ENCODE measurements around the gene PITPNM3. TPM values are rescaled to one million over a fixed set of nuclear protein-coding genes. Genes with fewer than 3 reads are reported as not detected.

Gene PITPNM3
- total RNA-seq, 6 experiments from 2014 or later: 0.94 to 1.1 (median 1.0) TPM

- no peak overlapping the region for H3K27ac Mint-ChIP-seq
- H3K36me3 Mint-ChIP-seq (ENCODE audit: low read depth): no peaks in the 10 kb centered on the region
- no peaks in the 10 kb centered on the region for H3K9me3 Mint-ChIP-seq
- peaks cover 26% of the 10 kb centered on the region for H3K27me3 Mint-ChIP-seq (ENCODE audit: insufficient read depth)
- peak; percentile 58 for DNase-seq
- no peak overlapping the region for H3K4me3 Mint-ChIP-seq
- H3K4me1 Mint-ChIP-seq (ENCODE audit: low read depth): peaks cover 7% of the 10 kb centered on the region
- TF ChIP-seq, protein P1, sequence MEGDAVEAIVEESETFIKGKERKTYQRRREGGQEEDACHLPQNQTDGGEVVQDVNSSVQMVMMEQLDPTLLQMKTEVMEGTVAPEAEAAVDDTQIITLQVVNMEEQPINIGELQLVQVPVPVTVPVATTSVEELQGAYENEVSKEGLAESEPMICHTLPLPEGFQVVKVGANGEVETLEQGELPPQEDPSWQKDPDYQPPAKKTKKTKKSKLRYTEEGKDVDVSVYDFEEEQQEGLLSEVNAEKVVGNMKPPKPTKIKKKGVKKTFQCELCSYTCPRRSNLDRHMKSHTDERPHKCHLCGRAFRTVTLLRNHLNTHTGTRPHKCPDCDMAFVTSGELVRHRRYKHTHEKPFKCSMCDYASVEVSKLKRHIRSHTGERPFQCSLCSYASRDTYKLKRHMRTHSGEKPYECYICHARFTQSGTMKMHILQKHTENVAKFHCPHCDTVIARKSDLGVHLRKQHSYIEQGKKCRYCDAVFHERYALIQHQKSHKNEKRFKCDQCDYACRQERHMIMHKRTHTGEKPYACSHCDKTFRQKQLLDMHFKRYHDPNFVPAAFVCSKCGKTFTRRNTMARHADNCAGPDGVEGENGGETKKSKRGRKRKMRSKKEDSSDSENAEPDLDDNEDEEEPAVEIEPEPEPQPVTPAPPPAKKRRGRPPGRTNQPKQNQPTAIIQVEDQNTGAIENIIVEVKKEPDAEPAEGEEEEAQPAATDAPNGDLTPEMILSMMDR (IDR thresholded peaks at IDR 0.05): peak; percentile 93
Measured at GRCh38 chr17:6421700-6422604, 134.4 kb downstream of the PITPNM3 start.

DNA sequence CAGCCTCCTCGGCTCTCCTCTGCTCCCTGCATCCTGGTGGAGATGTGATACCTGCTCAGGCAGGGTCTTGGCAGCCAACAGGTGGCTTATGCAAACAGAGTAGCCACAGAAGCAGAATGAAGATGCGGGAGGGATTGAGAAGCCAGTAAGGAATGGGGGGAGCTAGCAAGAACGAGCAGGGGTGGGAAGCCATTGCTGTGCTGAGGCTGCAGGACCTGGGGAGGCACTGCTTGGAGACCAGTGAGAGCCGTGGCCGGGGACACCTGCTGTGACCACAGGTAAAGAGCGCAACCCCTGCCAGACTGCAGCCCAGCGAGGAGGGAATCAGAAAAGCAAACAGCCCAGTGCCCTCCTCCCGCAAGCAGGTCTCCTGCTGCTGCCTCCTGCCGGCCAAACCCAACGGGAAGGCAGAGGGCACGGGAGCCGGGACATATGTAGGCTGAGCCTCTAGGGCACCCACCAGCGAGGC lies 136.1 kb downstream of the PITPNM3 start:
- Mint-ChIP-seq H3K4me1 (ENCODE audit: low read depth) (peaks cover 7% of the 10 kb centered on the region), H3K36me3 (ENCODE audit: low read depth) (no peaks in the 10 kb centered on the region), H3K9me3 (no peaks in the 10 kb centered on the region), H3K4me3 (no peak overlapping the region), H3K27ac (no peak overlapping the region), H3K27me3 (ENCODE audit: insufficient read depth) (peaks cover 35% of the 10 kb centered on the region)
- TF ChIP-seq, protein P1 (IDR thresholded peaks at IDR 0.05): peak; percentile 55; the same call in 1 of the 2 replicates
- DNase-seq: no peak

DNA sequence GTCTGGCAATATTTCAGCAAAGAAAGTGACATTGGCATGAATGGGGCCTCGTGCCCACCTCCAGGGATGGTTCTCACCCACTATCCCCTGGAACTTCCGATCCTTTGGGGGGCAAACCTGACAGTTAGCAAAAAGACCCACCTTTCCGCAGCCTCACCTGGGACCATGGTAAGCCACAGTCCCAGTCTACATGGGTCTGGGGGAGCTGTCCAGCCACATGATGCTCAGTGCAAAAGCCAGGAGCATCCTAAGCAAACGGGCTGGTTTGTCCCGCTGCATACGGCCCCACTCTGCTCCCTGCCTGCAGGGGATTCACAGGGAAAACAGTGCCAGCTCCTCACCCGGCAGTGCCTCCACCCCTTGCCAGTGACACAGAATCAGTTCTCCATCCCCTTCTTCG lies 140.7 kb downstream of the PITPNM3 start:
- DNase-seq: no peak
- Mint-ChIP-seq H3K36me3 (ENCODE audit: low read depth) (no peaks in the 10 kb centered on the region), H3K27ac (no peak overlapping the region), H3K4me3 (no peak overlapping the region), H3K27me3 (ENCODE audit: insufficient read depth) (peaks cover 33% of the 10 kb centered on the region), H3K4me1 (ENCODE audit: low read depth) (no peaks in the 10 kb centered on the region), H3K9me3 (no peaks in the 10 kb centered on the region)
- TF ChIP-seq, protein P1 (IDR thresholded peaks at IDR 0.05): no peak

GRCh38 chr17:6413065-6413464 lies 143.3 kb downstream of the PITPNM3 start:
- TF ChIP-seq, protein P1 (IDR thresholded peaks at IDR 0.05): peak; percentile 73
- peaks cover 51% of the 10 kb centered on the region for H3K27me3 Mint-ChIP-seq (ENCODE audit: insufficient read depth)
- no peaks in the 10 kb centered on the region for H3K36me3 Mint-ChIP-seq (ENCODE audit: low read depth)
- no peak overlapping the region for H3K27ac Mint-ChIP-seq
- no peaks in the 10 kb centered on the region for H3K4me1 Mint-ChIP-seq (ENCODE audit: low read depth)
- H3K4me3 Mint-ChIP-seq: no peak overlapping the region
- peak; percentile 52 for DNase-seq
- no peaks in the 10 kb centered on the region for H3K9me3 Mint-ChIP-seq

DNA sequence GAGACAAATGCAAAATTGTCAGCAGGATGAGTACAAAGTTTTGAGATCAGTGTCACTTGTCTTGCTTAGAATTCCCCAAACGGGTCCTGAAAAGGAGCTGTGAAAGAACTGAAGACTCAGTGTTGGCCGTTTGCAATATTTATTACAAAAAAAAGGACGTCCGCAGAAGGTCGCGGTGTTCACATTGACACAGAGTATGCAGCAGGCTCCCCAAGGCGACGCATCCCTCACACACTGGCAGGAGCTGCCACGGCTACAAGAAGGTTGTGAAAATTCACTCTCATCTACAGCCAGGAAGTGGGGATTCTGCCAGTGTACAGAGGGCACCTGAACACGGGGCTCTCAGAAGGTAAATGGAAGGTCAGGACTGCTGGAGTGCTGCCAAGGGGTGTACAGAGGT lies 147.6 kb downstream of the PITPNM3 start:
- Mint-ChIP-seq H3K27ac (no peak overlapping the region), H3K4me1 (ENCODE audit: low read depth) (no peaks in the 10 kb centered on the region), H3K27me3 (ENCODE audit: insufficient read depth) (peaks cover 37% of the 10 kb centered on the region), H3K36me3 (ENCODE audit: low read depth) (no peaks in the 10 kb centered on the region), H3K9me3 (no peaks in the 10 kb centered on the region), H3K4me3 (no peak overlapping the region)
- DNase-seq: no peak
- TF ChIP-seq, protein P1 (IDR thresholded peaks at IDR 0.05): no peak

All from HFFc6 (cell line).